Measurements from ENCODE around the gene PRB4. TPM values are rescaled to one million over a fixed set of nuclear protein-coding genes. Genes with fewer than 3 reads are reported as not detected.

PRB4 gene
- total and polyA plus RNA-seq, 9 of the 15 experiments (the other 6 are each of a cell fraction or from before 2014, with no cell fraction given), result not detected

GRCh38 chr12:11348439-11348838 is 38.2 kb upstream of the PRB4 start (continued):
- TF ChIP-seq E2F8 (IDR thresholded peaks at IDR 0.05; ENCODE audit: low read depth, partially characterized antibody), result no peak
- TF ChIP-seq ATF1 (CRISPR knock-in tag; IDR thresholded peaks at IDR 0.05), result peak; percentile 56; the same call in 1 of the 2 replicates
- TF ChIP-seq ATF1 (tag; IDR thresholded peaks at IDR 0.05), result peak; percentile 97
- no peak for TF ChIP-seq ZNF217 (CRISPR knock-in tag; IDR thresholded peaks at IDR 0.05)
- TF ChIP-seq ZBTB12 (CRISPR knock-in tag; IDR thresholded peaks at IDR 0.05), result peak; percentile 73
- TF ChIP-seq FOXO4 (CRISPR knock-in tag; IDR thresholded peaks at IDR 0.05), result no peak
- no peak for TF ChIP-seq SRF (CRISPR knock-in tag; IDR thresholded peaks at IDR 0.05)
- TF ChIP-seq MCM7 (IDR thresholded peaks at IDR 0.05), result no peak
- TF ChIP-seq CREB1 (IDR thresholded peaks at IDR 0.05), result peak; percentile 95
- TF ChIP-seq CREB1 (CRISPR knock-in tag; IDR thresholded peaks at IDR 0.05), result peak; percentile 90
- TF ChIP-seq ZNF239 (CRISPR knock-in tag; IDR thresholded peaks at IDR 0.05), result no peak
